ENCODE data around the gene COMMD7. TPM values are rescaled to one million over a fixed set of nuclear protein-coding genes. Genes with fewer than 3 reads are reported as not detected.
A peak's percentile ranks its signal among the peaks of the same experiment; 100 is the strongest.

The COMMD7 gene
- 36.3 TPM for total RNA-seq
- long read RNA-seq, transcript COMMD7-202 (9 exons, 1,343 nt): minor isoform, 8 of 77 reads
- long read RNA-seq, transcript COMMD7-201 (9 exons, 1,900 nt): major isoform, 65 of 77 reads
- long read RNA-seq, partial matches to known transcripts: 0 of 77 reads
- long read RNA-seq, other reads (novel, unspliced or antisense): 4 of 77 reads

- Histone ChIP-seq H3K9me3 (no peaks in the 10 kb centered on the region), H3K36me3 (no peaks in the 10 kb centered on the region), H3K4me3 (peak within 1 kb of the TSS; percentile 79), H3K4me1 (peaks cover 13% of the 10 kb centered on the region), H3K27ac (peak within 1 kb of the TSS; percentile 89), H3K27me3 (no peaks in the 10 kb centered on the region)
- no peak for TF ChIP-seq CTCF (IDR thresholded peaks at IDR 0.05)
- ATAC-seq: peak; percentile 95
- intact Hi-C loops (cut with DNase I): no loop called here
- DNase-seq: peak; percentile 88
Measured at GRCh38 chr20:32743237-32744112, at the start of gene COMMD7. COMMD7 (minus strand) TSS chr20:32743467; CDS start chr20:32743391, 76 bp downstream.

- DNase-seq: no peak
- no peak for TF ChIP-seq CTCF (IDR thresholded peaks at IDR 0.05)
- intact Hi-C loops (cut with DNase I): no loop called here
- H3K4me3 ChIP-seq: no peak overlapping the region
- no peaks in the 10 kb centered on the region for H3K36me3 ChIP-seq
- H3K27me3 ChIP-seq: no peaks in the 10 kb centered on the region
- ATAC-seq: no peak
- H3K27ac ChIP-seq: no peak overlapping the region
- H3K4me1 ChIP-seq: peaks cover 4% of the 10 kb centered on the region
- no peaks in the 10 kb centered on the region for H3K9me3 ChIP-seq
Measured at GRCh38 chr20:32792731-32793458, 49.6 kb upstream of the COMMD7 start.

- Histone ChIP-seq H3K4me1 (peaks cover 4% of the 10 kb centered on the region), H3K27ac (no peak overlapping the region), H3K36me3 (no peaks in the 10 kb centered on the region), H3K27me3 (no peaks in the 10 kb centered on the region), H3K9me3 (no peaks in the 10 kb centered on the region), H3K4me3 (no peak overlapping the region)
- DNase-seq (no peak), ATAC-seq (no peak)
- intact Hi-C loops (cut with DNase I): no loop called here
- TF ChIP-seq CTCF (IDR thresholded peaks at IDR 0.05): no peak
Measured at GRCh38 chr20:32792316-32792715, 49.0 kb upstream of the COMMD7 start.

- no peak for TF ChIP-seq CTCF (IDR thresholded peaks at IDR 0.05)
- H3K27me3 ChIP-seq: no peaks in the 10 kb centered on the region
- H3K27ac ChIP-seq: no peak overlapping the region
- H3K4me1 ChIP-seq: peaks cover 4% of the 10 kb centered on the region
- no peak overlapping the region for H3K4me3 ChIP-seq
- no peaks in the 10 kb centered on the region for H3K36me3 ChIP-seq
- no peak for DNase-seq
- intact Hi-C loops (cut with DNase I): no loop called here
- H3K9me3 ChIP-seq: no peaks in the 10 kb centered on the region
- no peak for ATAC-seq
Measured at GRCh38 chr20:32790751-32791057, 47.4 kb upstream of the COMMD7 start.

- ATAC-seq (peak; percentile 97), DNase-seq (peak; percentile 85)
- Histone ChIP-seq H3K36me3 (no peaks in the 10 kb centered on the region), H3K9me3 (no peaks in the 10 kb centered on the region), H3K4me1 (peaks cover 4% of the 10 kb centered on the region), H3K4me3 (no peak overlapping the region), H3K27me3 (no peaks in the 10 kb centered on the region), H3K27ac (no peak overlapping the region)
- peak; percentile 100 for TF ChIP-seq CTCF (IDR thresholded peaks at IDR 0.05)
- intact Hi-C loops (cut with DNase I): no loop called here
Measured at GRCh38 chr20:32789896-32790750, 46.9 kb upstream of the COMMD7 start.

Data from upper lobe of right lung (tissue), 1 donor.